GM12874 (cell line): Measurements from ENCODE around the gene PNLDC1.

Experiments used
- TF ChIP-seq, protein P1 (sequence below): IDR thresholded peaks from 2 replicates; pipeline ENCODE4 v1.5.1; 2011; ENCODE audit warnings: low read depth, mild to moderate bottlenecking, control low read depth, low read length, moderate library complexity; ENCODE audit not compliant: insufficient read depth

Gene PNLDC1

GRCh38 chr6:159758031-159759001 is 41.8 kb upstream of the PNLDC1 start:
- TF ChIP-seq, protein P1, sequence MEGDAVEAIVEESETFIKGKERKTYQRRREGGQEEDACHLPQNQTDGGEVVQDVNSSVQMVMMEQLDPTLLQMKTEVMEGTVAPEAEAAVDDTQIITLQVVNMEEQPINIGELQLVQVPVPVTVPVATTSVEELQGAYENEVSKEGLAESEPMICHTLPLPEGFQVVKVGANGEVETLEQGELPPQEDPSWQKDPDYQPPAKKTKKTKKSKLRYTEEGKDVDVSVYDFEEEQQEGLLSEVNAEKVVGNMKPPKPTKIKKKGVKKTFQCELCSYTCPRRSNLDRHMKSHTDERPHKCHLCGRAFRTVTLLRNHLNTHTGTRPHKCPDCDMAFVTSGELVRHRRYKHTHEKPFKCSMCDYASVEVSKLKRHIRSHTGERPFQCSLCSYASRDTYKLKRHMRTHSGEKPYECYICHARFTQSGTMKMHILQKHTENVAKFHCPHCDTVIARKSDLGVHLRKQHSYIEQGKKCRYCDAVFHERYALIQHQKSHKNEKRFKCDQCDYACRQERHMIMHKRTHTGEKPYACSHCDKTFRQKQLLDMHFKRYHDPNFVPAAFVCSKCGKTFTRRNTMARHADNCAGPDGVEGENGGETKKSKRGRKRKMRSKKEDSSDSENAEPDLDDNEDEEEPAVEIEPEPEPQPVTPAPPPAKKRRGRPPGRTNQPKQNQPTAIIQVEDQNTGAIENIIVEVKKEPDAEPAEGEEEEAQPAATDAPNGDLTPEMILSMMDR: 0 out of 2 replicates have a peak, but pooled peaks have one; percentile 7

DNA sequence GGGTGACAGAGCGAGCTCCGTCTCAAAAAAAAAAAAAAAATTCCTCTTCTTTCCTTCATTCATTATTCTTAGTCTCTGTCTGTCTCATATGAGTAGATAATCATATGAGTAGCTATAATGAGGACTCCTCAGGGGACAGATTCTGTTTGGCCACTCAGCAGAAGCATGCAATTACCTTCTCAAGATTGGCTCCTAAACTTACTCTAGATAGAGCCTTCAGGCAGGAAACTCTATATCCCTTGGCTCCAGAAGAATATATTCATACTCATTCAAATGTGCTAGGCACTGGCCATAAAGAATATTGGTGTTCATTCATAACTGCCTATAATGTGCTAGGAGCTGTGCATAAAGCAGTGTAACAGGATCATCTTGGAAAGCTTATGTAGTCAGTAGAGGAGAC is 40.4 kb upstream of the PNLDC1 start:
- TF ChIP-seq, protein P1: no peak

DNA sequence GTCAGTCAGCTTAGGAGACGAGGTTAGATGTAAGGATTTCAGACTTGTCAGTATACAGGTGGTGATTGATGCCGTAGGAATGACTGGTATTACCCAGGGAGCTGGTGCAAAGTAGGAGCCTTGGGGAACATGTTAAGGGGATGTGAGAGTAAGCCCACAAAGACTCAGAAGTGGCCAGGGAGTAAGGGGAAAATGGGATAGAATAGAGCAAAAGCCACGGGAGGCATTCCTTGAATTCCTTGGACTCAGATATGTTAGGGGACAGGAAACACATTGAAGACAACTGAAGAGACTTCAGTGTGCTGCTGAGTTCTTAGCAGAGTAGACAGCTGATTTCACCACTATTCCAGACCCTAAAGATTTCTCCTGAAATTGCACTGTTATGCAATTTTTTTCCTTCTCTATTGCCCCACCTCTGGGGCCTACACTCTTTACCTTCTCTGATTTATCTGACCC is 39.4 kb upstream of the PNLDC1 start:
- TF ChIP-seq, protein P1: no peak

DNA sequence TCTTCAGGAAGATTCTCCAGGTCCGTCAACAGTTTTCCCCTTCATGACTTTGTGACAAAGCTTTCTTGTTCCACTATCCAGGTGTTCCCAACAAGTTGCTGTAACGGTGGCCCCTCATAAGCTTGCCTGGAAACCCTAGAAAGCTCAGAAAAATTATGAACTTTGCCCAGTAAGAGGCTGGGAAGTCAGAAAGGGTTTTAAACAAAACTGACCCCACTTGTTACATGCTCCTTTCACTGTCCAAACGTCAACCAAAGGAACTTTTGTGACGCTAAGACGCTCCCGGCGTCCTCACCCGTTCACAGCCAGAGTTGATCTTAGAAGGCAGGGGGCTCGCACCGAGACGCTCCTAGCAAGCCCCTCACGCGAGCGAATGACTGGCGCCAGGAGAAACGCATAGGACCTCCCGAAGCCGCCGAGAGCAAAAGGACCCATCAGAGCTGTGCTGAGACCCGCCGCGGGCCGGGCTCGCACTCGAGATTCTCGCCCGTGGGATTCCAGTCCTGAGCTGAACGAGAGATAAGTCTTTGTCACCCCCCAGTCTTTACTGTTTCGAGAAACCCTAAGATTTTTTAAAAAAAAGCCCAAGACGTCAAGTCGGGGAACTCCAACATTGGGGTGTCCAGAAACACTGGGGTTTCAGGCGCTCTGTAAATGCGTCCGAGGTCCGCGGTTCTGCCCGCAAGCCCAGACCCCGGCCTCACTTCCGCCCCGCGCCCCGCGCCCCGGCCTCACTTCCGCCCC is 38.8 kb upstream of the PNLDC1 start:
- TF ChIP-seq, protein P1: no peak

GRCh38 chr6:159761873-159762680 is 38.0 kb upstream of the PNLDC1 start, which contains the start of gene ACAT2:
Gene ACAT2 (plus strand): TSS chr6:159762045. CDS start chr6:159762088, 43 bp downstream.
- TF ChIP-seq, protein P1: no peak

- TF ChIP-seq, protein P1: no peak
Observed at GRCh38 chr6:159762681-159763293, 37.3 kb upstream of the PNLDC1 start.
